Measurements from ENCODE around the gene OLFML3. TPM values are rescaled to one million over a fixed set of nuclear protein-coding genes. Genes with fewer than 3 reads are reported as not detected.
"Not testable (repeated sequence)": the region's sequence is repeated elsewhere in the genome, so short reads cannot be mapped to it uniquely, and the experiment has no call there.

Gene OLFML3
- total and polyA plus RNA-seq, 4 donors, result 9.7 to 108 (median 19.5) TPM

GRCh38 chr1:113946112-113946511 lies 33.2 kb upstream of the OLFML3 start:
- Histone ChIP-seq H3K27me3 (ENCODE audit: control insufficient read depth in 3 of 3, insufficient read depth in 3 of 3, low read length in 2 of 3) (no peaks in the 10 kb centered on the region), H3K9ac (ENCODE audit: insufficient read depth in 1 of 2, low read length in 2 of 2) (no peak overlapping the region), H3K4me1 (ENCODE audit: control insufficient read depth in 5 of 5, insufficient read depth in 5 of 5, low read length in 5 of 5) (peaks cover 8 to 29% (median 13%) of the 10 kb centered on the region in 5 donors), H3K27ac (ENCODE audit: low read depth in 1 of 2, low read length in 1 of 2) (no peak overlapping the region), H3K9me3 (ENCODE audit: control insufficient read depth in 4 of 4, insufficient read depth in 3 of 4, low read length in 3 of 4) (no peaks in the 10 kb centered on the region), H3K4me3 (no peak overlapping the region), H3K36me3 (ENCODE audit: control insufficient read depth in 4 of 4, insufficient read depth in 4 of 4, low read length in 4 of 4) (peaks cover 3 to 18% (median 6%) of the 10 kb centered on the region in 4 donors)
- no peak for TF ChIP-seq CTCF (IDR thresholded peaks at IDR 0.05; ENCODE audit: control extremely low read depth, extremely low read depth)
- DNase-seq, result no peak
- 52 to 59% methylated on average over 1 of the region's 1 CpG for WGBS, 2 donors
- ATAC-seq (ENCODE audit: insufficient read depth, low FRiP score), result no peak

- DNase-seq, result peak in 2 of 3 donors; percentile 24 to 44
- no peak overlapping the region for H3K27ac ChIP-seq (ENCODE audit: low read depth in 1 of 2, low read length in 1 of 2)
- no peaks in the 10 kb centered on the region for H3K27me3 ChIP-seq (ENCODE audit: control insufficient read depth in 3 of 3, insufficient read depth in 3 of 3, low read length in 2 of 3)
- no peak for TF ChIP-seq CTCF (IDR thresholded peaks at IDR 0.05; ENCODE audit: control extremely low read depth, extremely low read depth)
- ATAC-seq (ENCODE audit: insufficient read depth, low FRiP score), result no peak
- WGBS, 2 donors, result 38 to 40% methylated on average over 3 of the region's 3 CpGs
- no peak overlapping the region for H3K4me3 ChIP-seq
- H3K9ac ChIP-seq (ENCODE audit: insufficient read depth in 1 of 2, low read length in 2 of 2), result peak overlapping the region in 1 of 2 donors; percentile 17
- H3K36me3 ChIP-seq (ENCODE audit: control insufficient read depth in 4 of 4, insufficient read depth in 4 of 4, low read length in 4 of 4), result peaks cover 0 to 14% (median 5%) of the 10 kb centered on the region in 4 donors
- H3K4me1 ChIP-seq (ENCODE audit: control insufficient read depth in 5 of 5, insufficient read depth in 5 of 5, low read length in 5 of 5), result peaks cover 8 to 29% (median 13%) of the 10 kb centered on the region in 5 donors
- no peaks in the 10 kb centered on the region for H3K9me3 ChIP-seq (ENCODE audit: control insufficient read depth in 4 of 4, insufficient read depth in 3 of 4, low read length in 3 of 4)
Observed at GRCh38 chr1:113946678-113947387, 32.4 kb upstream of the OLFML3 start.

- H3K9me3 ChIP-seq (ENCODE audit: control insufficient read depth in 4 of 4, insufficient read depth in 3 of 4, low read length in 3 of 4), result no peaks in the 10 kb centered on the region
- H3K9ac ChIP-seq (ENCODE audit: insufficient read depth in 1 of 2, low read length in 2 of 2), result peak overlapping the region in 1 of 2 donors; percentile 17
- TF ChIP-seq CTCF (IDR thresholded peaks at IDR 0.05; ENCODE audit: control extremely low read depth, extremely low read depth), result no peak
- no peak overlapping the region for H3K27ac ChIP-seq (ENCODE audit: low read depth in 1 of 2, low read length in 1 of 2)
- H3K4me1 ChIP-seq (ENCODE audit: control insufficient read depth in 5 of 5, insufficient read depth in 5 of 5, low read length in 5 of 5), result peaks cover 8 to 29% (median 13%) of the 10 kb centered on the region in 5 donors
- H3K4me3 ChIP-seq, result no peak overlapping the region
- WGBS, 2 donors, result 5 to 11% methylated on average over 3 of the region's 3 CpGs
- ATAC-seq (ENCODE audit: insufficient read depth, low FRiP score), result no peak
- peaks cover 0 to 14% (median 3%) of the 10 kb centered on the region in 4 donors for H3K36me3 ChIP-seq (ENCODE audit: control insufficient read depth in 4 of 4, insufficient read depth in 4 of 4, low read length in 4 of 4)
- no peaks in the 10 kb centered on the region for H3K27me3 ChIP-seq (ENCODE audit: control insufficient read depth in 3 of 3, insufficient read depth in 3 of 3, low read length in 2 of 3)
- DNase-seq, result no peak
Observed at GRCh38 chr1:113947388-113948107, 31.7 kb upstream of the OLFML3 start.

- H3K27me3 ChIP-seq (ENCODE audit: control insufficient read depth in 3 of 3, insufficient read depth in 3 of 3, low read length in 2 of 3); H3K9me3 ChIP-seq (ENCODE audit: control insufficient read depth in 4 of 4, insufficient read depth in 3 of 4, low read length in 3 of 4); ATAC-seq (ENCODE audit: insufficient read depth, low FRiP score); H3K9ac ChIP-seq (ENCODE audit: insufficient read depth in 1 of 2, low read length in 2 of 2); DNase-seq; H3K4me3 ChIP-seq: not testable (repeated sequence)
- Histone ChIP-seq H3K4me1 (ENCODE audit: control insufficient read depth in 5 of 5, insufficient read depth in 5 of 5, low read length in 5 of 5) (peaks cover 8 to 29% (median 13%) of the 10 kb centered on the region in 5 donors), H3K36me3 (ENCODE audit: control insufficient read depth in 4 of 4, insufficient read depth in 4 of 4, low read length in 4 of 4) (peaks cover 0 to 11% (median 1%) of the 10 kb centered on the region in 4 donors), H3K27ac (ENCODE audit: low read depth in 1 of 2, low read length in 1 of 2) (peak overlapping the region in 1 of 2 donors; percentile 14)
- 73 to 78% methylated on average over 4 of the region's 4 CpGs for WGBS, 2 donors
Observed at GRCh38 chr1:113948151-113948550, 31.1 kb upstream of the OLFML3 start.
